Epithelial cell of prostate (primary cell): Measurements from ENCODE around the gene PHOSPHO2.

Experiments
- DNase-seq: peaks from one replicate; pipeline ENCODE4 v3.0.0-alpha.2; 2011; ENCODE audit warnings: low read depth, low spot score
- H3K27ac ChIP-seq: fragments of 450-650 bp; 2 replicates; pipeline ENCODE4 v1.5.1; 2017; ENCODE audit warnings: mild to moderate bottlenecking

Gene PHOSPHO2, protein sequence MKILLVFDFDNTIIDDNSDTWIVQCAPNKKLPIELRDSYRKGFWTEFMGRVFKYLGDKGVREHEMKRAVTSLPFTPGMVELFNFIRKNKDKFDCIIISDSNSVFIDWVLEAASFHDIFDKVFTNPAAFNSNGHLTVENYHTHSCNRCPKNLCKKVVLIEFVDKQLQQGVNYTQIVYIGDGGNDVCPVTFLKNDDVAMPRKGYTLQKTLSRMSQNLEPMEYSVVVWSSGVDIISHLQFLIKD

GRCh38 chr2:169694113-169694893 is at the start of gene PHOSPHO2, which contains the start of gene CFAP210:
Gene PHOSPHO2 (plus strand): TSS chr2:169694469. CDS start chr2:169700972, 6,503 bp downstream.
Gene CFAP210 (minus strand): TSS chr2:169694405. CDS start chr2:169694327, 78 bp downstream.
- peak within 1 kb of the TSS; percentile 42 for H3K27ac ChIP-seq
- peak; percentile 72 for DNase-seq

GRCh38 chr2:169647496-169647895 is 46.8 kb upstream of the PHOSPHO2 start:
- DNase-seq: no peak
- H3K27ac ChIP-seq: no peak overlapping the region

GRCh38 chr2:169649278-169649677 is 45.0 kb upstream of the PHOSPHO2 start:
- H3K27ac ChIP-seq: no peak overlapping the region
- DNase-seq: no peak

- H3K27ac ChIP-seq: no peak overlapping the region
- no peak for DNase-seq
Measured at GRCh38 chr2:169653636-169654035, 40.6 kb upstream of the PHOSPHO2 start.

- no peak for DNase-seq
- H3K27ac ChIP-seq: no peak overlapping the region
Measured at GRCh38 chr2:169656164-169656563, 38.1 kb upstream of the PHOSPHO2 start.

- no peak overlapping the region for H3K27ac ChIP-seq
- no peak for DNase-seq
Measured at GRCh38 chr2:169658877-169659276, 35.4 kb upstream of the PHOSPHO2 start.

- DNase-seq: no peak
- H3K27ac ChIP-seq: no peak overlapping the region
Measured at GRCh38 chr2:169659320-169659719, 34.9 kb upstream of the PHOSPHO2 start.

GRCh38 chr2:169661265-169661664 is 33.0 kb upstream of the PHOSPHO2 start:
- H3K27ac ChIP-seq: no peak overlapping the region
- no peak for DNase-seq

DNA sequence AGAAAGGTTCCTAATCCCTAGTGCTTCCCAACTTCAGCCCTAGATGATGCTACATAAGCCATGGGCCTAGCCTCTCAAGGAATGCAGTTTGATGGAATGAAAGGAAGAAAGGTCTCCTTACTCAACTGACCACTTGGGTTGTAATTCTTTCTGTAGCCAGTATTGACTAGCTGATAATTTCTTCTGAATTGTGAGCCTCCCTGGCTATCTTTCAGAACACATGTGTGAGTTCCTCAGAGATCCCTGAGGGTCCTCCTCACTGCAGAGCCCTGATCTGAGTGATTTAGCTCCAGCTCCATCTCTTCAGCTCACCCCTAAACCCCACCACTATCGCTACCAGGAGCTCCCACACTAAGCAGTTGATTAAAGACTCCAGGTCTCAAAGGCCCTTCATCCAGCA is 31.5 kb upstream of the PHOSPHO2 start:
- DNase-seq: no peak
- H3K27ac ChIP-seq: no peak overlapping the region

- no peak overlapping the region for H3K27ac ChIP-seq
- no peak for DNase-seq
Measured at GRCh38 chr2:169663247-169663646, 31.0 kb upstream of the PHOSPHO2 start.

DNA sequence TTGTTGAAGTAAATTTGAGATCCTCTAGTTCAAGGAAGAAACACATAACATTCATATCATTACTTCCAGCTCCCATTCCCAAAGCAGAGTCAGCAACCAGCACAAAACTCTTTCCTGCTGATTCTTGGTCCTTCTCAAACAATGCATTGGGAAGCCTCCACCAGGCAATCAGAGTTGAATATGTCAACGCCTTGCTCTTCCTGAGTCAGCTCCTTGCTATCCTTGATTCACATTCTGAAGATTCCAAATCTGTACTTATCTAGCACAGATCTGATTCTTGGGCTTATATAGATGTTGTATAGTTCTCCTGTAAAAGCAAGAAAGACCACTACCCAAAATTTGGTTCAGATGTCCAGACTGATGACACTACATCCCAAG is 29.7 kb upstream of the PHOSPHO2 start:
- no peak overlapping the region for H3K27ac ChIP-seq
- no peak for DNase-seq

- no peak for DNase-seq
- no peak overlapping the region for H3K27ac ChIP-seq
Measured at GRCh38 chr2:169664978-169665930, 29.0 kb upstream of the PHOSPHO2 start.

DNA sequence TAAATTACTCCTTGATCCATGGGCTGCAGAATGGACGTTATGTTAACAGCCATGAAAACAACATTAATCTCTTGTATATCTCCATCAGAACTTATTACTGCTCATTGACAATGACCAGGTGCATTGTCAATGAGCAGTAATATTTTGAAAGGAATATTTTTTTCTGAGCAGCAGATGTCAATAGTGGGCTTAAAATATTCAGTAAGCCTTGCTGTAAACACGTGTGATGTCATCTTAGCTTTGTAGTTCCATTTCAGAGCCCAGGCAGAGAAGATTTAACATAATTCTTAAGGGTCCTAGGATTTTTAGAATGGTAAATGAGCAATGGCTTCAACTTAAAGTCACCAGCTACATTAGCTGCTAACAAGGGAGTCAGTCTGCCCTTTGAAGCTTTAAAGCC is 26.7 kb upstream of the PHOSPHO2 start:
- no peak overlapping the region for H3K27ac ChIP-seq
- DNase-seq: no peak

GRCh38 chr2:169670215-169670651 is 24.0 kb upstream of the PHOSPHO2 start:
- no peak overlapping the region for H3K27ac ChIP-seq
- DNase-seq: no peak

GRCh38 chr2:169670937-169671336 is 23.3 kb upstream of the PHOSPHO2 start:
- no peak overlapping the region for H3K27ac ChIP-seq
- DNase-seq: no peak

GRCh38 chr2:169672406-169672805 is 21.9 kb upstream of the PHOSPHO2 start:
- DNase-seq: no peak
- H3K27ac ChIP-seq: no peak overlapping the region

GRCh38 chr2:169673106-169673505 is 21.2 kb upstream of the PHOSPHO2 start:
- DNase-seq: peak; percentile 8
- H3K27ac ChIP-seq: no peak overlapping the region

DNA sequence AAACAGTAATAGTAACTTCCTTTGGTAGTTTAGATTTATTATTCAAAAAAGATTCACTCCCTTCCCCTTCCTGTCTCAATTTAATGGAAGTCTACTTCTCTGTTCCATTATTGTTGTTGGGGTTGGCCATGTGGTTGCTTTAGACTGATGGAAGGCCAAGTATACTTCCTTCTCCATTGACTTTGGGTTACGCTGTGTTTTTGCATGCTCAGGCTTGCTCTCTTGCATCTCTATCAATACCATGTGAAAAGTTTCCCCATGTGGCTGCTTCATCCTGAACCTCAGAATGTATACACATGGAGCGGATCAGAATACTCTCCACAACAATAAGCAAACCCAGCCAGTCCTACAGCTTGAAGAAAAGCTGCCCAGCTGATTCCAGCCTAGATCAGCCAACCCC is 20.3 kb upstream of the PHOSPHO2 start:
- peak; percentile 26 for DNase-seq
- no peak overlapping the region for H3K27ac ChIP-seq

DNA sequence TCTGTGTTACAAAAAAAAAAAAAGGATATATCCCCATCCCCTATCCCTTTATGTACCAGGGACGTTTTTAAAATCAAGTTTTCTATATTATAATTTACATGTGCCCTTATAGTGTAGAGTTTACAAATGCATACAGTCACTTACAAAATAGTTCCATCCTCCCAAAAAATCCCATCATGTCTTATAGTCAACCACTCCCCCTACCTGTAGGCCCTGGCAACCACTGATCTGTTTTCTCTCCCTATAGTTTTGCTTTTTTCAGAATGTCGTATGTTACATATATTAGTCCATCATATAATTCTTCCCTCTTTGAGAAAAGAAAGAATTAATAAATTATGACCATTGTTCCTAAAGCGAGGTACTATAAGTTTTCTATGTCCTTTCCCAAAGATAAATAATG is 17.9 kb upstream of the PHOSPHO2 start:
- no peak for DNase-seq
- no peak overlapping the region for H3K27ac ChIP-seq

- H3K27ac ChIP-seq: no peak overlapping the region
- DNase-seq: no peak
Measured at GRCh38 chr2:169676850-169677249, 17.4 kb upstream of the PHOSPHO2 start.

DNA sequence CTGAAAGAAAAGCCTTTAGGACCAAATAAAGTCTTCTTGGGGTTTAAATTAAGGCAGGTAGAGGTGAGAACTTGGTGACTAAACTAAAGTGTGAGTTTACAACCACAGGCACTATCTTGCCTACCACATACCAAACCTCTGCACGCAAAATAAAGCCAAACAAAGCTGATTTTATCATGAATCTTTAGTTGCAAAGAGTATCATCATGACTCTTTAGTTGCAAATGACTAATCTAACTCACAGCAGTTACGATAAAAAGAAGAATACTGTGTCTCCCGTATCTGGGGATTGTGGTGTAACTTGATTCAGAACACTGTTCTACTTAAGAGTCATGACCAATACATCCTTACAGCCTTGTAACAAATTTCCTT is 11.2 kb upstream of the PHOSPHO2 start:
- peak overlapping the region; percentile 58 for H3K27ac ChIP-seq
- peak; percentile 67 for DNase-seq
